ENCODE data around the gene HACD3. TPM values are rescaled to one million over a fixed set of nuclear protein-coding genes. Genes with fewer than 3 reads are reported as not detected.
A peak's percentile ranks its signal among the peaks of the same experiment; 100 is the strongest.

Gene HACD3
- total and polyA plus RNA-seq, 2 of the 13 experiments (the other 11 are each of a cell fraction or from before 2014, with no cell fraction given): 73.6 to 161 TPM

GRCh38 chr15:65577129-65577996 is 47.1 kb downstream of the HACD3 start:
- Histone ChIP-seq H3K9me3 (ENCODE audit: low read length) (no peaks in the 10 kb centered on the region), H3K4me1 (ENCODE audit: insufficient read depth, low read length) (peaks cover 6% of the 10 kb centered on the region), H3K9ac (ENCODE audit: insufficient read depth, low read depth, low read length) (no peak overlapping the region), H2AFZ (ENCODE audit: low read length) (no peak overlapping the region), H3K79me2 (ENCODE audit: insufficient read depth, low read length) (no peaks in the 10 kb centered on the region), H3K4me3 (replicated peaks in 1 of 3; ENCODE audit: insufficient read depth in 1 of 3, low read depth in 2 of 3, low read length in 3 of 3) (no peak overlapping the region), H3K27ac (ENCODE audit: extremely low read length, insufficient read depth, low read length) (no peak overlapping the region), H3K27me3 (ENCODE audit: control insufficient read depth in 1 of 2, insufficient read depth in 2 of 2, low read length in 2 of 2) (no peaks in the 10 kb centered on the region), H4K20me1 (ENCODE audit: insufficient read depth, low read length) (no peaks in the 10 kb centered on the region), H3K4me2 (ENCODE audit: low read depth, low read length) (no peak overlapping the region), H3K36me3 (replicated peaks in 1 of 2; ENCODE audit: control insufficient read depth in 1 of 2, insufficient read depth in 2 of 2, low read length in 2 of 2) (peaks cover 11 to 51% of the 10 kb centered on the region in 2 experiments)
- BruUV-seq (replicated peaks): TSS peak; percentile 65
- ChIA-PET POLR2A (no interaction called here), CTCF (ENCODE audit: low intra/inter-chr PET ratio, low total read pairs) (no interaction called here)
- in situ Hi-C loops (cut with HindIII; ENCODE audit: extremely low pct_ligation_motif_present, low pct_unique_long_range_greater_than_20kb): no loop called here
- TF ChIP-seq SP4 (CRISPR knock-in tag; IDR thresholded peaks at IDR 0.05) (no peak), PAF1 (CRISPR knock-in tag; IDR thresholded peaks at IDR 0.05) (0 out of 2 replicates have a peak, but pooled peaks have one; percentile 12), RBM22 (optimal IDR thresholded peaks at IDR 0.05; ENCODE audit: low read length) (peak; percentile 28), TSC22D2 (CRISPR knock-in tag; IDR thresholded peaks at IDR 0.05; ENCODE audit: borderline replicate concordance) (no peak), MBD4 (IDR thresholded peaks at IDR 0.05; ENCODE audit: borderline replicate concordance, low read length) (no peak)
- FAIRE-seq (no peak), DNase-seq (ENCODE audit: low spot score) (no peak), ATAC-seq (no peak; the same call in 2 of the 3 replicates)
- 99% methylated on average over 5 of the region's 6 CpGs for WGBS (ENCODE audit: low lambda C conversion rate)
- intact Hi-C loops (cut with micrococcal nuclease; ENCODE audit: unreplicated experiment): no loop called here

- TF ChIP-seq NFAT5 (CRISPR knock-in tag; IDR thresholded peaks at IDR 0.05) (no peak), AGO2 (optimal IDR thresholded peaks at IDR 0.05; ENCODE audit: low read depth, low read length) (peak; percentile 32), ZNF329 (CRISPR knock-in tag; IDR thresholded peaks at IDR 0.05; ENCODE audit: low read depth) (peak; percentile 89; the same call in 1 of the 2 replicates)
- Histone ChIP-seq H3K9me3 (ENCODE audit: low read length) (no peaks in the 10 kb centered on the region), H3K9ac (ENCODE audit: insufficient read depth, low read depth, low read length) (no peak overlapping the region), H2AFZ (ENCODE audit: low read length) (no peak overlapping the region), H3K4me2 (ENCODE audit: low read depth, low read length) (no peak overlapping the region), H3K4me3 (replicated peaks in 1 of 3; ENCODE audit: insufficient read depth in 1 of 3, low read depth in 2 of 3, low read length in 3 of 3) (no peak overlapping the region), H3K27ac (ENCODE audit: extremely low read length, insufficient read depth, low read length) (no peak overlapping the region), H4K20me1 (ENCODE audit: insufficient read depth, low read length) (no peaks in the 10 kb centered on the region), H3K27me3 (ENCODE audit: control insufficient read depth in 1 of 2, insufficient read depth in 2 of 2, low read length in 2 of 2) (no peaks in the 10 kb centered on the region), H3K4me1 (ENCODE audit: insufficient read depth, low read length) (peaks cover 18% of the 10 kb centered on the region), H3K36me3 (replicated peaks in 1 of 2; ENCODE audit: control insufficient read depth in 1 of 2, insufficient read depth in 2 of 2, low read length in 2 of 2) (peaks cover 9 to 64% of the 10 kb centered on the region in 2 experiments), H3K79me2 (ENCODE audit: insufficient read depth, low read length) (no peaks in the 10 kb centered on the region)
- 95% methylated on average over 8 of the region's 8 CpGs for WGBS (ENCODE audit: low lambda C conversion rate)
- POLR2A ChIA-PET: interaction anchor here (1.2 kb wide), 1 partner anchor 394 kb away, joined by 5 read pairs; the partner anchor contains the start of gene CLPX
- ATAC-seq (peak; percentile 27), DNase-seq (ENCODE audit: low spot score) (no peak), FAIRE-seq (no peak)
- BruUV-seq (replicated peaks): no TSS peak
- CTCF ChIA-PET (ENCODE audit: low intra/inter-chr PET ratio, low total read pairs): no interaction called here
- intact Hi-C loops (cut with micrococcal nuclease; ENCODE audit: unreplicated experiment) (no loop called here), in situ Hi-C loops (cut with HindIII; ENCODE audit: extremely low pct_ligation_motif_present, low pct_unique_long_range_greater_than_20kb) (no loop called here)
Observed at GRCh38 chr15:65578904-65579728, 48.9 kb downstream of the HACD3 start.

Data from HepG2 (cell line).